ENCODE results near the gene APBA1.

The APBA1 gene

GRCh38 chr9:69578026-69578425, 94.1 kb downstream of the APBA1 start:
- TF ChIP-seq ZNF565 (CRISPR knock-in tag; conservative IDR thresholded peaks at IDR 0.05; ENCODE audit: low read depth) (no peak), ESRRG (CRISPR knock-in tag; IDR thresholded peaks at IDR 0.05) (no peak)
- ATAC-seq = no peak

- TF ChIP-seq BACH2 (CRISPR knock-in tag; IDR thresholded peaks at IDR 0.05; ENCODE audit: borderline replicate concordance) (no peak), GLIS3 (CRISPR knock-in tag; IDR thresholded peaks at IDR 0.05) (no peak), PATZ1 (CRISPR knock-in tag; IDR thresholded peaks at IDR 0.05; ENCODE audit: borderline replicate concordance) (no peak), RARB (CRISPR knock-in tag; IDR thresholded peaks at IDR 0.05) (no peak), CSRNP3 (CRISPR knock-in tag; IDR thresholded peaks at IDR 0.05) (no peak)
- ATAC-seq = no peak
Measured at GRCh38 chr9:69577123-69577522, 95.0 kb downstream of the APBA1 start.

- ATAC-seq = no peak
- TF ChIP-seq GLIS3 (CRISPR knock-in tag; IDR thresholded peaks at IDR 0.05) (no peak), ZFP3 (CRISPR knock-in tag; IDR thresholded peaks at IDR 0.05) (no peak), RARB (CRISPR knock-in tag; IDR thresholded peaks at IDR 0.05) (no peak), OSR1 (CRISPR knock-in tag; IDR thresholded peaks at IDR 0.05) (no peak), ISL1 (CRISPR knock-in tag; IDR thresholded peaks at IDR 0.05) (no peak), ZNF8 (CRISPR knock-in tag; IDR thresholded peaks at IDR 0.05) (no peak), ESRRG (CRISPR knock-in tag; IDR thresholded peaks at IDR 0.05) (no peak), TOX (CRISPR knock-in tag; IDR thresholded peaks at IDR 0.05; ENCODE audit: borderline replicate concordance) (no peak), PPARA (CRISPR knock-in tag; IDR thresholded peaks at IDR 0.05; ENCODE audit: borderline replicate concordance) (no peak), ARNTL (CRISPR knock-in tag; IDR thresholded peaks at IDR 0.05; ENCODE audit: borderline replicate concordance, low read depth) (no peak), ZNF565 (CRISPR knock-in tag; conservative IDR thresholded peaks at IDR 0.05; ENCODE audit: low read depth) (no peak), PATZ1 (CRISPR knock-in tag; IDR thresholded peaks at IDR 0.05; ENCODE audit: borderline replicate concordance) (no peak)
Measured at GRCh38 chr9:69574057-69574456, 98.1 kb downstream of the APBA1 start.

GRCh38 chr9:69573651-69574050, 98.5 kb downstream of the APBA1 start:
- TF ChIP-seq SNAI2 (CRISPR knock-in tag; IDR thresholded peaks at IDR 0.05) (no peak), ZNF565 (CRISPR knock-in tag; conservative IDR thresholded peaks at IDR 0.05; ENCODE audit: low read depth) (no peak), ZFP30 (CRISPR knock-in tag; IDR thresholded peaks at IDR 0.05) (no peak)
- ATAC-seq = no peak

GRCh38 chr9:69572611-69573010, 99.6 kb downstream of the APBA1 start:
- TF ChIP-seq TOX (CRISPR knock-in tag; IDR thresholded peaks at IDR 0.05; ENCODE audit: borderline replicate concordance) (no peak), RARB (CRISPR knock-in tag; IDR thresholded peaks at IDR 0.05) (no peak), CREB5 (CRISPR knock-in tag; IDR thresholded peaks at IDR 0.05; ENCODE audit: low read depth) (no peak), OSR1 (CRISPR knock-in tag; IDR thresholded peaks at IDR 0.05) (no peak), POU6F1 (CRISPR knock-in tag; IDR thresholded peaks at IDR 0.05; ENCODE audit: borderline replicate concordance, low read depth) (no peak), BACH2 (CRISPR knock-in tag; IDR thresholded peaks at IDR 0.05; ENCODE audit: borderline replicate concordance) (no peak), GLIS3 (CRISPR knock-in tag; IDR thresholded peaks at IDR 0.05) (no peak), SNAI2 (CRISPR knock-in tag; IDR thresholded peaks at IDR 0.05) (no peak), ESRRG (CRISPR knock-in tag; IDR thresholded peaks at IDR 0.05) (no peak)
- ATAC-seq = no peak

Measured in SK-N-SH treated with all-trans-retinoic acid at 6 μM for 48 hours (cell line).